Ovary (tissue), 3 donors: ENCODE results near the gene IRAK4.

ENCODE experiments used
- CTCF ChIP-seq, 3 donors: fragments of 450-650 bp in 2 of 3; fragments of 200-600 bp in 1 of 3; IDR thresholded peaks; one replicate each; pipeline versions ENCODE4 v1.5.1 to v1.8.0; 2016 to 2022; ENCODE audit warnings: antibody characterized with exemption in 3 of 3, mild to moderate bottlenecking in 1 of 3
- EP300 ChIP-seq: sonication (generic); formaldehyde crosslinking; IDR thresholded peaks from one replicate; pipeline ENCODE4 v1.6.1; 2017; ENCODE audit warnings: antibody characterized with exemption
- POLR2A ChIP-seq: fragments of 450-650 bp; IDR thresholded peaks from one replicate; pipeline ENCODE4 v1.6.1; 2017; ENCODE audit warnings: antibody characterized with exemption, mild to moderate bottlenecking, moderate library complexity
- donor health status: DM: no; HTN: no; CAD: no.

- no peak for TF ChIP-seq CTCF (IDR thresholded peaks at IDR 0.05)
- TF ChIP-seq POLR2A: no peak
- TF ChIP-seq EP300: no peak
These were observed 21.8 kb upstream of the IRAK4 start for GRCh38 chr12:43736927-43737440.
